Astrocyte of the cerebellum (primary cell): ENCODE data around the gene HMG20B.

Source experiments
- DNase-seq: peaks from one replicate; pipeline ENCODE4 v3.0.0-alpha.2; 2011; ENCODE audit warnings: low read depth
- H3K4me3 ChIP-seq: 2 replicates; pipeline ENCODE4 v1.5.1; 2011; ENCODE audit warnings: mild to moderate bottlenecking, low read depth, low read length, moderate library complexity
- in situ Hi-C: cut with HindIII; loops from 2 replicates; pipeline ENCODE4 v1.10.0; 2017; ENCODE audit warnings: low sequenced_read_pairs
- TF ChIP-seq, protein P1 (sequence below): IDR thresholded peaks from 2 replicates; pipeline ENCODE4 v1.5.1; 2012; ENCODE audit warnings: low read length, low read depth, moderate library complexity, mild to moderate bottlenecking; ENCODE audit errors: missing control alignments

Gene HMG20B

DNA sequence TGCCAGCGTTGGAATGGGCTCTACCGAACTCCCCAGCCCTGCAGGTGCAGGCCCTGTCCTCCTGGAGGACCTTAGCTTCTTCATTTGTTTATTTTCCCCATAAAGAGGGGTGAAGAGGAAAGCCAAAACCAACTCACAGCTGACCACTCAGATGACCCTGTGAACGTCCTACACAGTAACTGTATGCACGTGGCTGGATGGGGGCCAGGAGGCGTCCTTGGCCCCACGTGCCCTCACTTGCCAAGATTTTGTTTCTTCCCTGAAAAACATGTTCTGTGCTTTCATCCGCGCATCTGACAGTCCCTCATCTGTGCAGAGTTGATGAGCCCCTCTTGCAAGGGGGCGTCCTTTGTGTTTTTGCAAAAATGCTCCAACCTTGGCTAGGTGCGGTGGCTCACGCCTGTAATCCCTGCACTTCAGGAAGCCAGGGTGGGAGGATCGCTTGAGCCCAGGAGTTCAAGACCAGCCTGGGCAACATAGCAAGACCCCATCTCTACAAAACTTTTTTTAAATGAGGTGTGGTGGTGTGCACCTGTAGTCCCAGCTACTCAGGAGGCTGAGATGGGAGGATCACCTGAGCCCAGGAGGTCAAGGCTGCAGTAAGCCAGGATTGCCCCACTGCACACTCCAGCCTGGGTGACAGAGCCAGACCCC lies 39.1 kb upstream of the HMG20B start:
- no peak overlapping the region for H3K4me3 ChIP-seq
- in situ Hi-C loops: no loop called here
- DNase-seq: no peak
- TF ChIP-seq, protein P1, sequence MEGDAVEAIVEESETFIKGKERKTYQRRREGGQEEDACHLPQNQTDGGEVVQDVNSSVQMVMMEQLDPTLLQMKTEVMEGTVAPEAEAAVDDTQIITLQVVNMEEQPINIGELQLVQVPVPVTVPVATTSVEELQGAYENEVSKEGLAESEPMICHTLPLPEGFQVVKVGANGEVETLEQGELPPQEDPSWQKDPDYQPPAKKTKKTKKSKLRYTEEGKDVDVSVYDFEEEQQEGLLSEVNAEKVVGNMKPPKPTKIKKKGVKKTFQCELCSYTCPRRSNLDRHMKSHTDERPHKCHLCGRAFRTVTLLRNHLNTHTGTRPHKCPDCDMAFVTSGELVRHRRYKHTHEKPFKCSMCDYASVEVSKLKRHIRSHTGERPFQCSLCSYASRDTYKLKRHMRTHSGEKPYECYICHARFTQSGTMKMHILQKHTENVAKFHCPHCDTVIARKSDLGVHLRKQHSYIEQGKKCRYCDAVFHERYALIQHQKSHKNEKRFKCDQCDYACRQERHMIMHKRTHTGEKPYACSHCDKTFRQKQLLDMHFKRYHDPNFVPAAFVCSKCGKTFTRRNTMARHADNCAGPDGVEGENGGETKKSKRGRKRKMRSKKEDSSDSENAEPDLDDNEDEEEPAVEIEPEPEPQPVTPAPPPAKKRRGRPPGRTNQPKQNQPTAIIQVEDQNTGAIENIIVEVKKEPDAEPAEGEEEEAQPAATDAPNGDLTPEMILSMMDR: no peak

DNA sequence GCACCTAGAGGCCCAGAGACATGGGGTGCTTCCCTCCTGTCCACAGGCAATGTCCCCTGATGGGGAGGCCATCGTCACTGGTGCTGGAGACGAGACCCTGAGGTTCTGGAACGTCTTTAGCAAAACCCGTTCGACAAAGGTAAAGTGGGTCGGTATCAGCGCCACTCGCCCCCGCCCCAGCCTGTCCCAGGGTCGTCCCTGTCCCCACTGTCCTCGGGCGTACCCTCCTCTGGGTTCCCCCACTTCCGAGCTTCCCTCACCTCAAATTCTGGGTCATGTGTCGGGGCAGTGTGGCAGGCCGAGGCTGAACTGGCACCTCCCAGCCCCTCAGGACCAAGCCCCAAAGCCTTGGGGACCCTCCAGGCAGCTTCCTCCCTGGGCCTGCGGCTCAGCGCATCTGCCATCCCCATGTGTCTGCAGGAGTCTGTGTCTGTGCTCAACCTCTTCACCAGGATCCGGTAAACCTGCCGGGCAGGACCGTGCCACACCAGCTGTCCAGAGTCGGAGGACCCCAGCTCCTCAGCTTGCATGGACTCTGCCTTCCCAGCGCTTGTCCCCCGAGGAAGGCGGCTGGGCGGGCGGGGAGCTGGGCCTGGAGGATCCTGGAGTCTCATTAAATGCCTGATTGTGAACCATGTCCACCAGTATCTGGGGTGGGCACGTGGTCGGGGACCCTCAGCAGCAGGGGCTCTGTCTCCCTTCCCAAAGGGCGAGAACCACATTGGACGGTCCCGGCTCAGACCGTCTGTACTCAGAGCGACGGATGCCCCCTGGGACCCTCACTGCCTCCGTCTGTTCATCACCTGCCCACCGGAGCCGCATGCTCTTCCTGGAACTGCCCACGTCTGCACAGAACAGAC lies 38.1 kb upstream of the HMG20B start:
- in situ Hi-C loops: loop anchor here (5.0 kb wide), 1 partner anchor 88 kb away; no protein-coding TSS in a partner anchor
- no peak for DNase-seq
- H3K4me3 ChIP-seq: no peak overlapping the region
- TF ChIP-seq, protein P1: no peak

DNA sequence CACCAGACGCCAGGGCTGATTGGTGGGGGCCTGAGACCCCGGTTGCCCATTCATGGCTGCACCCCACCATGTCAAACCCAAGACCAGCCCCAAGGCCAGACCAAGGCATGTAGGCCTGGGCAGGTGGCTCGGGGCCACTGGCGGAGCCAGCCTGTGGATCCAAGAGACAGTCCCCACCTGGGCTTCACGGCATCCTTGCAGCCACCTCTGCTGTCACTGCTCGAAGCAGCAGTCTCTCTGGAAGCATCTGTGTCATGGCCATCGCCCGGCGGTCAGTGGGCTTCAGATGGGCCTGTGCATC lies 37.6 kb upstream of the HMG20B start:
- in situ Hi-C loops: loop anchor here (5.0 kb wide), 1 partner anchor 87 kb away; no protein-coding TSS in a partner anchor
- no peak for DNase-seq
- H3K4me3 ChIP-seq: no peak overlapping the region
- TF ChIP-seq, protein P1: no peak

DNA sequence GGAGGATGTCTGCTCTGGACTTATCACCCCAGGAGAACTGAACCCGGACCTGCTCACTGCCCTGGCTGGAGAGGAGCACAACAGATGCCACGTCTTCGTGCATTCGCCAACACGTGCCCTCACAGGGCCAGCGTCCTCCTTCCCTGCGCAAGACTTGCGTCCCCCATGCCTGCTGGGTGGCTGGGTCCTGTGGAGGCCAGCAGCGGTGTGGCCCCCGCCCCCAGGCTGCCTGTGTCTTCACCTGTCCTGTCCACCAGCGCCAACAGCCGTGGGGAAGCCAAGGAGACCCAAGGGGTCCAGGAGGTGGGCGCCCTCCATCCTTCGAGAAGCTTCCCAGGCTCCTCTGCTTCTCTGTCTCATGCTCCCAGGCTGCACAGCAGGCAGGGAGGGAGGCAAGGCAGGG lies 37.2 kb upstream of the HMG20B start:
- no peak overlapping the region for H3K4me3 ChIP-seq
- TF ChIP-seq, protein P1: no peak
- no peak for DNase-seq
- in situ Hi-C loops: loop anchor here (5.0 kb wide), 1 partner anchor 87 kb away; no protein-coding TSS in a partner anchor

DNA sequence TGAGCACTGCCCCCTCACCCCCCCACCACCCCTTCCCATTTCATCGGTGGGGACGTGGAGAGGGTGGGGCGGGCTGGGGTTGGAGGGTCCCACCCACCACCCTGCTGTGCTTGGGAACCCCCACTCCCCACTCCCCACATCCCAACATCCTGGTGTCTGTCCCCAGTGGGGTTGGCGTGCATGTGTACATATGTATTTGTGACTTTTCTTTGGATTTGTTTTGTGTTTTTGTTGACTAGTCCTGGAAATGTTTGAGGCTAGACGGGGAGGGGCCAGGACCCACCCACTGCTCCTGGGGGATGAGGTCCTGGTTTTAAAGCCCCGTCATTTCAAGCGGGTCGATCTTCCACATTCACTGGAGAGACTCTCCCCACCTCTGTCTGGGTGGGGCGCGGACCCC lies 36.8 kb upstream of the HMG20B start:
- no peak overlapping the region for H3K4me3 ChIP-seq
- no peak for DNase-seq
- TF ChIP-seq, protein P1: no peak
- in situ Hi-C loops: loop anchor here (5.0 kb wide), 1 partner anchor 86 kb away; no protein-coding TSS in a partner anchor

DNA sequence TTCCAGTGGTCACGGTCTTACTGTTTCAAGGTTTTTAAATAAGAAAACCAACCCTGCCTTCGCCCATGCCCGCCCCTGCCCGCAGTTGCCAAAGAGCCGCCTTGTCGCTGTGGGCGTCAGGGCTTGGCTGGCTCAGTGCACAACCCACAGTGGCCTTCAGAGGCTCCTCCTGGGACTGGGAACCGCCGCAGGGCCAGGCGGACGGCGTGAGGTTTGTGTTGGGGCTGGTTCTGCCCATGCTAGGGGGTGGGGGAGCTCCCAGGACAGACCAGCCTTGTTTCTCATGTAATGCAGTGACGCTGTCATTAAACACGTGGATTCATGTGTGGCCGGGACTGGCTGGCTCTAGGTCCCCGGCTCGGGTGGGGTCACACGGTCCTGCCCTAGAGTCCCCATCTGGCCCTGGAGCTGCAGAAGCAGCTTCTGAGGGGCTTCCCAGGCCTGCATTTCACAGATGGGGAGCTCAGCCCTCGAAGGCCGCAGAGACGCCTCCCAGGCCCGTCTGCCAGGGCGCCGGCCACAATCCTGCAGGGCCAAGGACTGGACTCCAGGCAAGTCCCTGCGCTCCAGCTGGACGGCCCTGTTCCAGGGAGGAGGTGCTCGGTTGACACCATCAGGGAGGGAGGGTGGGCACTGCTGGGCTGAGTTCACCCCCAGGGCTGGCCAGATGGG lies 36.2 kb upstream of the HMG20B start:
- in situ Hi-C loops: loop anchor here (5.0 kb wide), 1 partner anchor 86 kb away; no protein-coding TSS in a partner anchor
- TF ChIP-seq, protein P1: no peak
- DNase-seq: no peak
- H3K4me3 ChIP-seq: no peak overlapping the region
